Activated gamma-delta T cell treated with anti-CD3 and anti-CD28 coated beads, Interleukin-2, amount 50 U/mL, for 16 hours (primary cell): ENCODE data around the gene MAPK8.
"Not testable (repeated sequence)": the region's sequence is repeated elsewhere in the genome, so short reads cannot be mapped to it uniquely, and the experiment has no call there.

Source experiments
- DNase-seq: peaks from one replicate; pipeline ENCODE4 v3.0.0-alpha.2; 2020; ENCODE audit warnings: low read depth

MAPK8 gene

DNA sequence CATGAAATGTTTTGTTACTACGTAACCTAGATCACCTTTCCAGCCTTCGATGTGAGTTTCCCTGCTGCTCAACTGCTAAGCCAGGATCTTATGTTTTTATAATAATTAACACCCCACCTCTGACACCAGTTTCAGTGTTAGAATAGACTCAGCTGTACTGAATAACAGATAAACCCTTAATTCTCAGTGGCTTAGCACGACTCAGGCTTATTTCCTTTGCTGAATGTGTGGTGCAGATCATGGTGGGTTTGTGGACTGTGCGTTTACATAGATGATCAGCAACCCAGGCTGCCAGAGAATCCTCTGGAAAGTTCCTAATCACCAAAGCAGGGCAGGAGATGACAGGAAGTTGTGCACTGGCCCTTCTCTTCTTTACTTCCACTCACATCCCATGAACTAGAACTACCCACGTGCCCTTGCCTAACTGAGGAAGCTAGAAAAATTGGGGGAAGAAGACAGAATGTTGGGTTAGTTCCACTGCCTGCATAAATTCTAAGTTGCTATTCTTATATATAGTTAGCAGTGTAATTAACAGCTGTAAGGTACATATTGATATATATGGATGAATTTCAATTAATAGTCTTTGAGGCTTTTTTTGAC is 111.8 kb downstream of the MAPK8 start:
- no peak for DNase-seq

DNA sequence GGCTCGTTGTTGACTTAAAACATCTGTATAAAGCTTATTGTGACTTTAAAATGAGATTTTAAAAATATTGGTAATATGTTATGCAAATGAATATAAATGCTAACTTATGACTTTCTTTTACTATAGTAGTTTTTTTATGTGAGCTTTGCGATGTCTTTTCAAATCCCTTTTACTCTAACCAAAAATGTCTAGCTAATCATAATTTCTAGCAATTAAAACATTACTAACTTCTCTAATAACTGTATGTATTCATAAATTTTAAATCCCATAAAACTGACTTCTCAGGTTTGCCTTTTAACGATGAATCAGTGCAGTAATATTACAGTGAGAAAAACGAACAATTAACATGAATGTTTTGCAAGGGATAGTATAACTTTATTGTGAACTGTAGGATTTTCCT is 113.2 kb downstream of the MAPK8 start:
- DNase-seq, result no peak

DNA sequence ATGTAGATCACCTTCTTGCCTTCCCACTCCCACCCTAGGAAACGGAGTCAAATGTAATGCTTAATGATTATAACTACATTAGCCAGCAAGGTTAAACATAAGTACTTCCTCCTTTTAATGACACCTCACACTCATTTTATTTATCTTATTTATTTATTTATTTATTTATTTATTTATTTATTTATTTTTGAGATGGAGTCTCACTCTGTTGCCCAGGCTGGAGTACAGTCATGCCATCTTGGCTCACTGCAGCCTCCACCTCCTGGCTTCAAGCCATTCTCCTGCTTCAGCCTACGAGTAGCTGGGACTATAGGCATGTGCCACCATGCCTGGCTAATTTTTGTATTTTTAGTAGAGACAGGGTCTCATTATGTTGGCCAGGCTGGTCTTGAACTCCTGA is 115.4 kb downstream of the MAPK8 start:
- DNase-seq, result not testable (repeated sequence)

DNA sequence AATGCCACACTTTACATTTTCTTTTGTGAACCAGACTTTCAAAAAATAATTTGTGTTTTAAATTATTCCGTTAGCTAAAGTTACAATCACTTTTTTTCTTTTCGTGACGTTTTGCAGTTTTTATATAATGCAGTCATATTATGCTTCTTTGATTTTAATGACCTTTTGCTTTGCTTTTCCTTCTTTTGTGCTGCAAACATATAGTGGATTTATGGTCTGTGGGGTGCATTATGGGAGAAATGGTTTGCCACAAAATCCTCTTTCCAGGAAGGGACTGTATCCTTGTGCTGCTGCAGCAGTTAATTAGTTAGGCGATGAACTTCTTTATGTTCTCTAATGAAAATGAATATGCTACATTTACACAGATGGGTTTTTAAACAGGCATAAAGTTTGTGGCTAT is 117.4 kb downstream of the MAPK8 start:
- DNase-seq, result no peak

DNA sequence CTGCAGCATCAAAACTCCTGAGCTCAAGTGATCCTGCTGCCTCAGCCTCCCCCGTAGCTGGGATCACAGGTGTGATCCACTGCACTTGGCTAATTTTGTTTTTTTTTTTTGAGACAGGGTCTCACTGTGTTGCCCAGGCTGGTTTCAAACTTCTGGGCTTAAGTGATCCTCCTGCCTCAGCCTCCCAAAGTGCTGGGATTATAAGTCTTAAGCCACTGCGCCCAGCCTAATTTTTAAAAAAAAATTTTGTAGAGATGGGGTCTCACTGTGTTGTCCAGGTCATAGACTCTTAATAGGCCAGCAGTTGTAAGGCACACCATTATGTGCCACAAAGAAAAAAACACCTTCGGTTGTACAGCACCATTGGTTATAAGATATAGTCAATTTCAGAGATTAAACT is 122.4 kb downstream of the MAPK8 start:
- no peak for DNase-seq

DNA sequence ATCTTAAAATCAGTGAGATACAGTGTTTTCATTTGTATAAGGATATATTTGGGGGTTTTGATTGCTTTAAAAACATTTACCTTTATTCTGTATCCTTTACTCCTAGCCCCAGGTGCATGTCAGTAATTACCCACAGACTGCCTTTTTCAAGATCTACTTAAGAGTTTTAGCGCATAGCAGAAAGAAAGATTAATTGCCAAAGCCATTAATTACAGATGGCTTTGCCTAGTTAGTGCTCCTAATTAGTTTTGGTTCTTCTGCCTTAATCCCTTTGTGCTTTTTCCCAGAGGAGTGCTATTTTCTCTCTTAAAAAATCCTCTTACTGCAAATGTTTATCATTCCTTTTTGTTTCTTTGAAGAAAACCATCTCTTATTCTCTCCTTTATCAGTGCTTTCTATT is 122.8 kb downstream of the MAPK8 start:
- no peak for DNase-seq

DNA sequence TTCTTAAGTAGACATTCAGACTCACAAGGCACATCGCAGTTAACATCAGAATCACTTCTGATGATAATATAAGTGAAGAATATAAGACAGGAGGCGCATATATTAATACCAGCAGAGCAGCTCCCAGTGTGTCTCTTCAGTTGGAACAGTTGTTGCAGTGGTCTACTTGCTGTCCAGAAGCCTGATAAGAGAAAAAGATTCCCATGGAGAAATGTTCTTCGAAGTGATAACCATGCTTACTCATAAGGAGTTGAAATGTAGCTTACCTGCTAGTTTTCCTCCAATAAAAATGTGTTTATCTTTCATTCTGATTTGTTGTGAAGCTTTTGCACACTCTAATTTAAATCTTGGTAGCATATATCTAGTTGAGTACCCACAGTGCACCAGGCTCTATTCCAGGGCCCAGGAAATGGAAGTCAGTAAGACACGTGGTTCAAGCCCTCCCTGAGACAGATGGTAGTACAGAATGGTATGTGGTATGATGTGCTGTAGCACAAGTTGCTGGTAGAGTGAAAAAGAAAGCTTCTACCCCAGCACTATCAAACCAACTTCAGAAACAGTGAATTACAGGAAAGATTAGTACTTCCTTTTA is 124.0 kb downstream of the MAPK8 start:
- no peak for DNase-seq

DNA sequence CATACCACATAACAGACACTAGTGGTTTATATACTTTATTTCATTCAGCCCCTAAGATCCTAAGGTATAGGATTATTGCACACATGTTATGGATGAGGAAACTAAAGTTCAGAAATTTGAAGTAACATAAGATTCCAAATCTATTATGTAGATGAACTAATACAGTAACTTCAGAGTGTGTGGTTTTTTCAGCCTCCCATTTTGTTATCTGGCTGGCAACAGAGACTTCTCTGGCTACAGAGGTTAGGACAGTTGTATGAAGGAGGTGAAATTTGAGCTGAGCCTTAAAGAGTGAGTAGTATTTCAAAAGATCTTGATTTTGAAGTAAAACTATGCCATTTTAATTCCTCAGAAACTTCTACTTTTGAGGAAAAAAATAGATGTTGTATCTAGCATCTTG is 125.4 kb downstream of the MAPK8 start:
- no peak for DNase-seq

DNA sequence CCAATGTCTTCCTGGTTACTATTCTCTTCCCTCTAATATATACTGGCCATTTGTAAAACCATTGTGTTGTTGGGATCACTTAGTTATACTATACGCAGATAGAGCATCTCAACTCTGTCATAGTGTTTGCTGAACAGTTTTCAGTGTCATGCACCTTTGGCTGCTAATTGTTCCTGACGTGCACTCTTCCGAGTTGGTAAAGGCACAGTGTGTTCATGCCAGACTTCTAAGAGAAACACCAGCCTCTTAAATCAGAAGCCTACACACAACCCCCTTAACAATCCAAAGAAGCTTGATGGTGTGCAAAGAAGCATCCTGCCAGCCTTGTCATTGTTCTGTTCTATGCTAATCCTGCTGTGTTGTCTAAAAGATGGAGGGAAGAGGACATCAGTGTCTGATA is 131.1 kb downstream of the MAPK8 start:
- DNase-seq, result no peak

DNA sequence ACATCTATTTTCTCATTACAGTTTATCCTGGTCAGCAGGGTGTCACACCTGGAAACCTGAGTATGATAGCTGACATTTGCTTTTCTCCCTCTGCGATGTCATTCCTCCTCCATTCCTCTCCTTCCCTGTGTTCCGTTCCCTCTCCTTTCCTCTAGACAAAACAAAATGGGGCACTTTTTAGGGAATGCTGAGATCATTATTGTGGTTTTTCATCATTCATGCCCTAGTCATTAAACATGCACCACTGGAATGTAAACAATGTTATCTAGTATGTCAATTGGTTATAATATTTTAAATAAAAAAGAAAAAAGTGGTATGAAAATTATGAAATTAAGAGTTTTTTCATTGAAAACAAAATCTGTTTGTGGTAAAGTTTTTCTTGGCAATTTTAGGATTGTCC is 132.6 kb downstream of the MAPK8 start:
- no peak for DNase-seq

DNA sequence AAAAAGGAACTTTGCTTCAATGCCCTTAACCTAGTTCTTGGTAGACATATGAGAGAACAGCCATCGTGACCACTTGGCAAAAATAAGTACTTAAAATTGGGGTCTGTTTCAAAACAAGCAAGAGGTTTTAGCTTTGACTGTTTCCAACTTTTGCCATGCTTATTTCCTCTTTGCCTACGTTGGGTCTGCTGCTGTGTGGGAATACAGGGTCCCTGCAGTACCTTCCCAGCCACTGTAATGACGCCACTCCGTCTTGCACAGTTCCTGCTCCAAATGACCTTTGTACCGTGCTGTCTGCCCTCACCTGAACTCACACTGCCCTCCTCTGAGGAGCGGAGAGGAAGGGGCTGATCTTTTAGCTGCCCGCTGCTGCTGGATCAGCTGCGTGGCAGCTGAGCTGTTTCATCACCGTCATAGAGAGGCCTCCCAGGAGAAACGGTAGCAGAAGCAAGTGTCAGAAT is 133.1 kb downstream of the MAPK8 start:
- DNase-seq, result no peak

DNA sequence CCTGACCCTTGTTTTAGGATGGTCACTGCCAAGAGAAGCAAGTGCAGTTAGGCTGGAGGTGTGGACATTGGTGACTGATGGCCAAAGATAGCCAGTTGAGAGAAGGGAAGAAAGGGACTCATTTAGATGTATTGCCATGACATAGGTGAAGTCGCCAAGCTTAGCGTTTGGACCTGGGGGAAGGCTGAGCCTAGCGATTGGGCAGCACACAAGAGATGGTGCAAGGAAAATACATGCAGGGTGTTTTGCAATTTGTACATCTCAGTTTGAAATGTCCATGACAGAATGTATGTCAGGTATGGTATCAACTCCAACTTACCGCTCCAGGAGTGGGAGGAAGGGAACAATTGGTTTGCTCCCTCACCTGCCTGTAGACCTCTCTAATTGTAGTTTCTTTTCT is 134.3 kb downstream of the MAPK8 start:
- no peak for DNase-seq

DNA sequence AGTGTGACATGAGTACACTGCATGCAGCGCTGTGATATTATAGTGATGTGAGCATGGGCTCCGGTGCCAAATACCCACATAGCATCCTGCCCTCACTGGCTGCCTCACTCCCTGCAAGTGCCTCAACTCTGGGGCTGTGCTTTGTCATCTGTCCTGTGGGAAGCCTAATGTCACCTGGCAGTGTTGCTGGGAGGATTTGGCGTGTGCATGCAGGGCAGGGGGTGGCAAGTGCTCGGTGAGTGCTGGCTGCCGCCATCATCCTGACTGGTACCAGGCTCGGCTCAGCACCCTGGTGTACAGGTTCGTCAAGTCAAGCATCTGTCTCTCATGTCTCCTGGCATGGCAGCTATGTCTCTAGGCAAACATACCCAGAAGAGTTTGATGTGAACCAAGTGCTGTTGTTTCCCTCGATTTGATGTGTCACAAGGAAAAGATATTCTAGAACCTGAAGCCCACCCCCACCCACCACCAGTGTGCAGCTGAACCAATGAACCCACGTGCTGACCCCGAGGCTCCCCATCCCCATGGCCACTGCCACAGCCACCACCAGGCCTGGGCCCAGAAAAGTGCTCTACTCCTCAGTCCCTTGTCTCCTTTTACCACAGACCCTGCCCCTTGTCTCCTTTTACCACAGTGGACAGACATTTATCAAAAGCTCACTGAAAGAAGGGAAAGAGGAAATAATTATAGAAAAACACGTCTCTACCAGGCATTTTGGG is 135.8 kb downstream of the MAPK8 start:
- no peak for DNase-seq

DNA sequence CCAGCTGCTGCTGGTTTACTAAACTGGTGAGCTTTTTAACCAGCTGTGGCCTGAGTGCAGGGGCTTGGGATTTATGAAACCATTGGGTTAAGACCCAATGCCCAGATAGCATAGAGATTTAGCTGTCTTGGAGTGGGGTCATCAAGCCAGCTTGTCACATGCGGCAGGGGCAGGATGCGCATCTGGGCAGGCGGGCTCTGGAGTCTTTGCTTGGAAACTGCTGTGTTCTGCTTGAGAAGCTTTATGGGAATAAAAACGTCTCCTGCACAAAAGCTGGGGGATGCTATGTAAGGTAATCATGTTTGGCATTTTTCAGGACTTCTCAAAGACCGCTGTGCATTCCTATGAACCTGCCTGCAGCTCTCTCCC is 136.3 kb downstream of the MAPK8 start:
- no peak for DNase-seq

DNA sequence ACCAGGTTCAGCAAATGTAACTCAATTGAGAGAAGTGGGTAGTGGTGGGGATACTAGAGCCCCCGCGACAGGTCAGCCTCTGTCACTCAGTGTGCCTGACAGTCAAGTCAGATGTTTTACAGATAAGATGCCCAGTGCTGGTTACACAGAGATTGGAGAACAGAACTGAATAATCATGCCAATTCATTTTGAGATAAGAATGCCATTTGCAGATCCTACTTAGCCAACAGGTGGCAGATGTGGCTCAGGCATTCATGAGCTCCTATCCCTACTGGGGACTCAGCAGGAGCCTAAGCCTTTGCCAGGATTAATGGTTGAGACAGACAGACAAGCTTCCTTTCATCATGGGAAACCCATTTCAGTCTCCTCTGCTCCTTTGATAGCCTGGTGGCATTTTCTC is 137.8 kb downstream of the MAPK8 start:
- no peak for DNase-seq

DNA sequence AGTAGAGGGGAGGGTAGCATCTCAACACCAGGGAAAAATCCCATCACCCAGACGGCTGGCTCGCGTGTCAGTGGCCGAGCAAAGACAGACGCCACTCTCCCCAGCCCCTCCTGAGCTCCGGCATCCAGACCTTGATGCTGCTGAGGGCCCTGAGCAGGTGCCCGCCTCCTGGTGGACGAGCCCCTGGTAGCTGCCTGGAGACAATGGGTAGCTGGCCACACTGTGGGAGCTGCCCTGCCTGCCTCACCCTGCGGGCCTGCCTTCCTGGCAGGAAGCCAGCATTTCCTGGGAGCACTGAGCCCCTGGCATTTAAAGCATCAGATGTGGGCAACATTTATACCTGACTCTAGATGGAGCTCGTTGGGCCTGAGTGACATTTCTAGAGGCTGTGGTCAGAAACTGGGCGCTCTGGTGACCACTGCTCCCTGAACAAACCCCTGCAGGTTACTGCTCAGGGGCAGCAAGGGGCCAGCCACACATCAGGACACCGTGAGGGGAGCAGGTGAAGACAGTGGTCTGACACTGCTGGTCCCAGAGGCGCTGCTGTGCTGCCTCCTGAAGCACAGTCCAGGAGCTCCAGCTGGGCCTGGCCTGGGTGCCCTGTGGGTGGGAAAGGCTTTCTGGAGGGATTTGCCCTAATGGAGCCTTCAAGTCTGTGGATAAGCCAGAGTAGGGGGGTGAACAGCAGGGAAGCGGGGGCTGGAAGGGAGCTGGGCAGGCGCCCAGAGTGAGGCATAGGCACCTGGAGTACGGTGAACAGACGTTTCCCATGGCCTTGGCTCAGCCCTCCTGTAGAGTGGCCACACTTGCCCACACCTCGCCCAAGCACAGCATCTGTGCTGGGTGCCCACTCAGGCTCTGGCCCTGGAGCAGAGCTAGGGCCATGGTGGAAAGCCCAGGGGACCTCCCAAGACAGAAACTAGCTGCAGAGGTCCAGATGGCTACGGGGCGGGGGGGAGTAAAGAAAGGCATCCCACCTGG is 138.7 kb downstream of the MAPK8 start:
- DNase-seq, result no peak

DNA sequence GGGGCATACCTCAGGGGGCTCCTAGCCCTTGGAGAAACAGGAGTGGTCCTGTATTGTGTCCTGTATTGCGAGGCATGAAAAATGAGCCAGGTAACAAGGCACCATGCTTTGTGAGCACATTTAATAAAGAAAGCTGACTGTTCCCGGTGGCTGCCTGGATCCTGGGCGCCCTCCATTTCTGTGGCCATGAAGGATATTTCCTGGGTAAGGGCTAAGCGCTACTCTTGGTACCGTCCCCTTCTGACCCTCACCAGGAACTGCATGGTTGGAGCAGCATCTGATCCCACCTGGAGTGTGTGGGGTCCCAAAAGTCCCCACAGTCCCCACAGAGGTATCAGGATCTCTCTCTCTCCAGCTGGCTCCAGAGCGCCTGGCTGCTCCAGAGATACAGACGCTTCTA is 139.5 kb downstream of the MAPK8 start:
- DNase-seq, result no peak

DNA sequence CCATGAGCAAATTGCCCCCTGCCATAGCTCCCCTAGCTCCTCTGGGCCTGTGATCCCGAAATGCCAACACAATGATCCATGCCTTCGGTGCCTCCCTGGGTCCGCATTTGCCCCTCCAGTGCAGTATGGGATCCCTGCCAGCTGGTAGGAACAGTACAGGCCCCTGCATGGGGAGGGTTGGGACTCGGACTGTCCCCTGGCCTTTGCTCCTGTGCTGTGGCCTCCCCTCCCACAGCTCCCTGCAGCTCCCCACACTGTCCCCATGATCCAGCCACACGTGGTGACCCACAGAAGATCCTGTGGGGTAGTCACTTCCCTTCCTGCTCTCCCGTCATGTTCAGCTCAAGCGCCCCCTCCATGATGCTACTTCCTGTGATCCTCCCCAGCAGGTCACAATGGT is 140.3 kb downstream of the MAPK8 start:
- no peak for DNase-seq

DNA sequence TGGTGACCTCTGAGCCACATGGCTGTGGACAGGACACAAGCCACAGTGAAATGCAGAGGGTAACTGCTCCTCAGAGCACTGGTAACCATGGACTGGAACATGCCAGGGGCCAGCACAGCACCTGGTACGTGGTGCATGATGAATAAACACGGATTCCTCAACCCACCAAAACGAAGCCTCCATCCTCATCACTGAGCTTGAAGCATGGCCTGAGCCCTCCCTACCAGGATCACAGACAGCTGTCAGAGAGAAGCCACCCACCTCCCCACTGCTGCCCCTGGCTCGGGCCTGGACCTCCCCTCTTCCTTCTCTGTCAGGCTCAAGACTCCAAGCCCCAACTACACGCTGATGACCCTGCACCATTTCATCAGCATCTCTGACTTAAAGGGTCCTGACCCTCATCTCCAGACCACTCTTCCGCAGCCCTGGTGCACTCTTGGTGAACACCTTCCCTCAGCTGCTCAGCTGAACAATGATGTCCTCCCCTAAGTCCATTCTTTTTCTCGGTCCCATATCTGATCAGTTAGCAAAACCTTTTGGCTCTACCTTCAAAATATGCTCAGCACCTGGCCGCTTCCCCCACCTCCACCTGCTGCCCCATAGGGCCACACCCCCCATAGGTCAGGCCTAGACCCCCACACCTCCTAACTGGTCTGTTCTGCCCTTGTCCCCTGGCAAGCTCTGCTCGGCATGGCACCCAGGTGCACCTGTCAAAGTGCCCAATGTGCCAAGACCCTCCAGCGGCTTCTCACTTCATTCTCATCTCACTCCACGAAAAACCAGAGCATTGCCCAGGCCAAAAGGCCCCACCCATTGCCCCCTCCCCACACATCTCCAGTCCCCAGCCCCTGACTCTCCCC is 141.1 kb downstream of the MAPK8 start:
- DNase-seq, result no peak

DNA sequence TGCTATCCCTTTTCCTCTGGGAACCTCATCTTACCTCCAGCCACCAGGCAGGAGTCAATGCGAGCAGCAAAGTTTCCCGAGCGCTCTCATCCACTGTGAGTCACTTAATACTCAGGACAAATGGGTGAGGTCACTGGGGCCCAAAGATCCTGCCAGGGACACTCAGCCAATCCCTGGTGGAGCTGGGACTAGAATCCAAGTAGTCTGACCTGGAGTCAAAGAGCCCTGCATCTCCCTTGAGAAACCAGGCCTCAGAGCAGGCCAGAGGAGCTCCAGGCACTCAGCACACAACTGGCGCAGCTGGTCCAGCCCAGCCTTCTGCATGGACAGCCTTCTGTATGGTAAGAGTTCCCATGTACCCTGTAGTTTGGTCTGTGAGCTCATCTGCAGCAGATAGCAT is 142.3 kb downstream of the MAPK8 start:
- DNase-seq, result no peak

DNA sequence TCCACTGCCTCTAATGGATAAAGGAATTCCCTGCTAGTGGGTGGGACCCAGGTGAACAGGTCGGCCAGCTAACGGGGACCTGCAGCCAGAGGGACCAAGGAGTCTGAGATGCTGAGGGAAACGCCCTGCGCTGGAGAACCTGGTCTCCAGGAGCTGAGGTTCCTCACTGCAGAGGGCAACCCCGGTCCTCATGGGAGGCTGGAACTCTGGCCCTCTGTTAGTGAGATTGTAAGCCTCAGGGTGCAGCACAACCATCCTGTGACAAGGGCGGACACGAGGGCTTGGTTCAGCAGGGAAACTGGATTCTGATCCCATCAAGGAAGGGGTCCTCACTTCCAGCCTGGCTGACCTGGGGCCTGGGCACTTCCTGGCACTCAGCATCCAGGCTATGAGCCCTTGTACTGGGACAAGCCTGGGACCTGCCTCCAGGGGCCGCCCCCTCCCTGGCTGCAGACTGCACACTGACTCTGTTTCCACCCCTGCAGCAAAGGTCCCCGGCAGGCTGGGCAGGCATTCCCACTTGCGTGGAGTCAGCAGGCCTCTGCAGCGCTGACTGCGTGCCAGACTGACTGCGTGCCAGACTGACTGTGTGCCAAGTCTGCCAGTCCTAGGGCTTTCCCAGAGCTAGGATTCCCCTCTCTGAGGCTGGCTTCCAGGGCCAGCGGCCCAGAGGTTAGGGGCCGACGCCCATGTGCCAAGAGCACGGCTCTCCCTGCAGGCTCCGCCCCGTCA is 143.2 kb downstream of the MAPK8 start:
- DNase-seq, result no peak
